Measurements from ENCODE around the gene GOLGA6L1. TPM values are rescaled to one million over a fixed set of nuclear protein-coding genes. Genes with fewer than 3 reads are reported as not detected.
"Not testable (repeated sequence)": the region's sequence is repeated elsewhere in the genome, so short reads cannot be mapped to it uniquely, and the experiment has no call there.

Gene GOLGA6L1, protein sequence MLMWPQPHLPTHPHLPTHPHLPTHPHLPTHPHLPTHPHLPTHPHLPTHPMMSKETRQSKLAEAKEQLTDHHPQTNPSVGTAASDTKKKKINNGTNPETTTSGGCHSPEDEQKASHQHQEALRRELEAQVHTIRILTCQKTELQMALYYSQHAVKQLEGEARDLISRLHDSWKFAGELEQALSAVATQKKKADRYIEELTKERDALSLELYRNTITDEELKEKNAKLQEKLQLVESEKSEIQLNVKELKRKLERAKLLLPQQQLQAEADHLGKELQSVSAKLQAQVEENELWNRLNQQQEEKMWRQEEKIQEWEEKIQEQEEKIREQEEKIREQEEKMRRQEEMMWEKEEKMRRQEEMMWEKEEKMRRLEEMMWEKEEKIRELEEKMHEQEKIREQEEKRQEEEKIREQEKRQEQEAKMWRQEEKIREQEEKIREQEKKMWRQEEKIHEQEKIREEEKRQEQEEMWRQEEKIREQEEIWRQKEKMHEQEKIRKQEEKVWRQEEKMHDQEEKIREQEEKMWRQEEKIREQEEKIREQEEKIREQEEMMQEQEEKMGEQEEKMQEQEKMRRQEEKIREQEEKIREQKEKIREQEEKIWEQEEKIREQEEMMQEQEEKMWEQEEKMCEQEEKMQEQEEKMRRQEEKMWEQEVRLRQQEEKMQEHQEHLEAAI
- polyA plus RNA-seq: not detected

DNA sequence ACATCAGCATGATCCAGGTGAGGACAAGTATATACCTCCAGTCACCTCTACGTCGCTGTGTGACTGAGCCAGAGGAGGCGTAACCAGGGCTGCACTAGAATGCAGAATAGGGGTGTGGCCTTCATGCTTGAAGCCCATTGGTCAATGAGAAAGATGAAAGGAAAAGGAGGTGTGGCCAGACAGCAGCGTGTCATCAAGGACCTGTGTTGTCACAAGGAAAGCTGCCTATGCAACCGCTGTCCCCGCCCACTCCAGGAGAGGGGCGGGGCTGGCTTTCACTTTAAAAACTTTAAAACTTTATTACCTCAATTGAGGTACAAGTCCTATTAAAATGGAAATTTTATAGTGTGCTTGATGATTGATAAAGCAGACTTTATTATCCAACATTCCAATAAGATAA is at the start of gene GOLGA6L1:
Gene GOLGA6L1 (minus strand): TSS at position 101 of the 400 bp plus-strand sequence. CDS start 91 bp downstream, at position 10.
- H3K27ac Mint-ChIP-seq: not testable (repeated sequence)

DNA sequence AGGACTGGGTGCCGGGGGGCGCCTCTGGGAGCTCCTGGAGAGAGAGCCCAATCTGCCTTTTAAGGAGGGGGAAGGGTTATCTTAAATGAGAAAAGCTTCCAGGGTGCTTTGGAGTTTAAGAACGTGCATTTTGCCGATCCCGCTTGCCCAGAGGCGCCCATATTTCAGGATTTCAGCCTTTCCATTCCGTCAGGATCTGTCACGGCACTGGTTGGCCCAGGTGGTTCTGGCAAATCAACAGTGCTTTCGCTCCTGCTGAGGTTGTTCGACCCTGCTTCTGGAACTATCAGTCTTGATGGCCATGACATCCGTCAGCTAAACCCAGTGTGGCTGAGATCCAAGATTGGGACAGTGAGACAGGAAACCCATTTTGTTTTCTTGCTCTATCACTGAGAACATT is 44.6 kb upstream of the GOLGA6L1 start:
- H3K27me3 Mint-ChIP-seq, H3K4me3 Mint-ChIP-seq, H3K4me1 Mint-ChIP-seq: not testable (repeated sequence)

More for the DNA sequence above, at the start of gene GOLGA6L1:
- not testable (repeated sequence) for H3K36me3 Mint-ChIP-seq, H3K4me1 Mint-ChIP-seq, H3K9me3 Mint-ChIP-seq, H3K27me3 Mint-ChIP-seq, H3K4me3 Mint-ChIP-seq

DNA sequence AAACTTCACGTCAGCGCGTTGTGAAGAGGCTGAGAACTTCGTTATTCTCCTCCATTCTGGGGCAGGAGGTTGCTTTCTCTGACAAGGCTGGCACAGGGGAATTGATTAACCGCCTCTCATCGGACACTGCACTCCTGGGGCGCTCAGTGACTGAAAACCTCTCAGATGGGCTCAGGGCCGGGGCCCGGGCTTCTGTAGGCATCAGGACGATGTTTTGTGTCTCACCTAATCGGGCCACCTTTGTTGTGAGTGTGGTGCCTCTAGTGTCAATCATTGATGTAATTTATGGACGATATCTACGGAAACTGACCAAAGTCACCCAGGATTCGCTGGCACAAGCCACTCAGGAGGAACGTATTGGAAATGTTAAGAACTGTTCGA is 43.9 kb upstream of the GOLGA6L1 start:
- not testable (repeated sequence) for H3K4me3 Mint-ChIP-seq, H3K27me3 Mint-ChIP-seq, H3K36me3 Mint-ChIP-seq, H3K9me3 Mint-ChIP-seq, H3K4me1 Mint-ChIP-seq, H3K27ac Mint-ChIP-seq

More for the DNA sequence above, 44.6 kb upstream of the GOLGA6L1 start:
- not testable (repeated sequence) for H3K36me3 Mint-ChIP-seq, H3K9me3 Mint-ChIP-seq, H3K27ac Mint-ChIP-seq

DNA sequence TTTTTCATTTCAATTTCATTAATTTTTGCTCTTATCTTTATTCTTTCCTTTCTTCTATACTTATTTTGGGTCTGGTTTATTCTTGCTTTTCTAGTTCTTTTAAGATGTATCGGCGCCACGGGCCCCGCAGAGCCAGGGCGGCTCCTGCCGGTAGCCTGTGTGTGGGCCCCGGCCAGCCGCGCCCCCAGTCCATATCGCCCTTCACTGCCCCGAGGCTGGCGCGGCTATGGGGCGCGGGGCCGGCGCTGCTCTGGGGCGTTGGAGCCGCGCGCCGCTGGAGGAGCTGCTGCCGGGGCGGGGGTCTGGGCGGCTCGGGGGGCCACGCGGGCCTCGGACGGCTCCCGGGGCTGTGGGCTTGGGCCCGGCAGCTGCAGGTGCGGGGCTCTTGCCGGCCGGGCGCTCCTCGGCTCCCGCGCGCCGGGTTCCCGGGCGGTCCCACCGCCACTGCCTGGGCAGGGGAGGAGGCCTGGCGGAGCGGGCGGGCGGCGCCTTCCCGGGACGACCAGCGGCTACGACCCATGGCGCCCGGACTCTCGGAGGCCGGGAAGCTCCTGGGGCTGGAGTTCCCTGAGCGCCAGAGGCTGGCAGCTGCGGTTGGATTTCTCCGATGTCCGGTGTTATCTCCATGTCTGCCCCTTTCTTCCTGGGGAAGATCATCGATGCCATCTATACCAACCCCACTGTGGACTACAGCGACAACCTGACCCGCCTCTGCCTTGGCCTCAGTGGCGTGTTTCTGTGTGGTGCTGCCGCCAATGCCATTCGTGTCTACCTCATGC is 43.3 kb upstream of the GOLGA6L1 start:
- H3K4me1 Mint-ChIP-seq, H3K27me3 Mint-ChIP-seq, H3K9me3 Mint-ChIP-seq, H3K36me3 Mint-ChIP-seq, H3K27ac Mint-ChIP-seq, H3K4me3 Mint-ChIP-seq: not testable (repeated sequence)

DNA sequence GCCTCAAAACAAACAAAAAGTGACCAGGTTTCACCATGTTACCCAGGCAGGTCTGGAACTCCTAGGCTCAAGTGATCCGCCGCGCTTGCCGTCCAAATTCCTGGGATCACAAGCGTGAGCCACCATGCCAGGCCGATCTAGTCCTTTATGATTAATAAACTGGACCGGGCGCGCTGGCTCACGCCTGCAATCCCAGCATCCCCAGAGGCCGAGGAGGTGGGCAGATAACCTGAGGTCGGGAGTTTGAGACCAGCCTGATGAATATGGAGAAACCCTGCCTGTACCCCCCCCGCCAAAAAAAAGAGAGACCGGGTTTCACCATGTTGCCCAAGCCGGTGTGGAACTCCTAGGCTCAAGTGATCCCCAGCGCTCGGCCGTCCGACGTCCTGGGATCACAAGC is 40.1 kb upstream of the GOLGA6L1 start:
- H3K27me3 Mint-ChIP-seq, H3K4me3 Mint-ChIP-seq, H3K36me3 Mint-ChIP-seq, H3K27ac Mint-ChIP-seq, H3K9me3 Mint-ChIP-seq, H3K4me1 Mint-ChIP-seq: not testable (repeated sequence)

DNA sequence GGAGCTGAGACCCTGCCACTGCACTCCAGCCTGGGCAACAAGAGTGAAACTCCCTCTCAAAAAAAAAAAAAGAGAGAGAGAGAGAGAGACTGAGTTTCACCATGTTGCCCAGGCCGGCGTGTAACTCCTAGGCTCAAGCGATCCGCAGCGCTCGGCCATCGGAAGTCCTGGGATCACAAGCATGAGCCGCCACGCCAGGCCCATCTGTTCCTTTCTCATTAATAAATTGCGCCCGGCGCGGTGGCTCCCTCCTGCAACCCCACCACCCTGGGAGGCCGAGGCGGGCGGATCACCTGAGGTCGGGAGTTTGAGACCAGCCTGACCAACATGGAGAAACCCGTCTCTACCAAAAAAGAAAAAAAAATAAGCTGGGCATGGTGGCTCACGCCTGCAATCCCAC is 39.0 kb upstream of the GOLGA6L1 start:
- not testable (repeated sequence) for H3K4me1 Mint-ChIP-seq, H3K27me3 Mint-ChIP-seq, H3K36me3 Mint-ChIP-seq, H3K9me3 Mint-ChIP-seq, H3K27ac Mint-ChIP-seq, H3K4me3 Mint-ChIP-seq

DNA sequence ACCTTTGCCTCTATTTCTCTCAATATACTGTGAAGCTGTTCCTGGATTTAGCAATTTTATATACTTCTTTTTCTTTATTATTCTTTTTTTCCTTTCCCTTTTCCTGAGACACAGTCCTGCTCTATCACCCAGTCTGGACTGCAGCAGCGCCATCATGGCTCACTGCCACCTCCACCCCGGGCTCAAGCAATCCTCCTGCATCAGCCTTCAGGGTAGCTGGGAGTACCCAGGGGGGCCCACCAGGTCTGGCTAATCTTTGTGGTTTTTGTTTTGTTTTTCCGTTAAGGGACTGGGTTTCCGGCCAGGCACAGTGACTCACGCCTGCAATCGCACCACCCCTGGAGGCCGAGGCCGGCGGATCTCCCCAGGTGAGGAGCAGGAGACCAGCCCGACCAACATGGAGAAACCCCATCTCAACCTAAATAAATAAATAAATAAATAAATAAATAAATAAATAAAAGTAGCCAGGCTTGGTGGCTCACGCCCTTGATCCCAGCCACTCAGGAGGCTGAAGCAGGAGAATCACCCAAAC is 38.1 kb upstream of the GOLGA6L1 start:
- H3K4me1 Mint-ChIP-seq, H3K36me3 Mint-ChIP-seq, H3K27ac Mint-ChIP-seq, H3K27me3 Mint-ChIP-seq, H3K9me3 Mint-ChIP-seq, H3K4me3 Mint-ChIP-seq: not testable (repeated sequence)

DNA sequence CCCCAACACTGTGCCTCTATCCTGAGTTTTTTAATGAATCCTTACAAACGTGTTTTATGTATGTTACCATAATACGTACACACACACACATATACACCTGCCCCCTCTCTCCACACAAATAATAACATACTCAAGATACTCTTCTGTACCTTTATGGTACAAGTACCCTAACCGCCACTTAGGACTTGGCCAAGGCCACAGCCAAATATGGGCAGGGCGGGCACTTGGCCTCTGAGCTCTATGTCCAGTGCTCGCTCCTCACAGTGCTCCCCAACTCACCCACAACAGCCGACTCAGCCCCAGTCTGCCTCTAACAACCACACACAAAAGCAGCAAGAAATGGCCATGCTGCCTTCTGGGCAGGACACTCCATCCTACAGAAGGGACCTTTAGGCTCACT is 3.8 kb downstream of the GOLGA6L1 start:
- H3K4me3 Mint-ChIP-seq: not testable (repeated sequence)

DNA sequence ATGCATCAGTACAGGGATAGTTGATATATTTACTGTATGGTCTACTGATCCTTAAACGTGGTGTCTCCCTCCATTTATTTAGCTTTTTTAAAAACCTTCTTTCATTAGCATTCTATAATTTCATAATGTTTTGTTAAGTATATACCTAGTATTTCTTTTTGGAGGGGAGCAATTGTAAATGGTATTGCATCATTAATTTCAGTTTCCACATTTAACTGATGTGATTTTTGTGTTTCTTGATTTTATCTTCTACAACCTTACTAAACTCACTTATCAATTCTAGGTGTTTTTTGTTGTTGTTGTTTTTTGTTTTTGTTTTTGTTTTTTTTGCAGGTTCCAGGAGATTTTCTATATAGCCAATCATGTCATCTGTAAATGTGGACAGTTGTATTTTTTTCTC is 18.4 kb downstream of the GOLGA6L1 start:
- H3K27ac Mint-ChIP-seq: no peak overlapping the region
- no peaks in the 10 kb centered on the region for H3K4me1 Mint-ChIP-seq
- H3K4me3 Mint-ChIP-seq: no peak overlapping the region
- peaks cover under 1 to 6% (median 4%) of the 10 kb centered on the region in 3 donors for H3K9me3 Mint-ChIP-seq
- H3K36me3 Mint-ChIP-seq: peaks cover 2% of the 10 kb centered on the region
- peaks cover 8% of the 10 kb centered on the region for H3K27me3 Mint-ChIP-seq

More for the DNA sequence above, 3.8 kb downstream of the GOLGA6L1 start:
- H3K36me3 Mint-ChIP-seq, H3K9me3 Mint-ChIP-seq, H3K4me1 Mint-ChIP-seq, H3K27me3 Mint-ChIP-seq, H3K27ac Mint-ChIP-seq: not testable (repeated sequence)

DNA sequence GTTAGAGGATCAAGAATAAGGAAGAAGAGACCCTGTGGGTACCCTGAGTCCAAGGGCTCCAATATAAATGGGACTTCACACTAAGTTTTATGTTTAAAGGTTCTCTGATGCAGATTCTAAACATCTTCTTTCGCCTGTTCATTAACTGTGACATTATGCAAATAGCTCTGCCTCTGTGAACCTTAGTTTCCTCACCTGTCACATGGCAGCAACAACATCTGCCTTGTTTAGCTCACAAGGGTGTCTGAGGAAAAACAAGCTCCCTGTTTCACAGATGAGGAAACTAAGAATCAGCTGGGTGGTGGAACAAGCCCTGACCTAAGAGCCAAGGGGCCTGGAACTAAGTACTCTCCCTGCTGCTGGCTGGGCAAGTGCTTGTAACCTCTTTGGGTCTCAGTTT is 40.8 kb downstream of the GOLGA6L1 start:
- Mint-ChIP-seq H3K27ac (no peak overlapping the region), H3K4me3 (peak overlapping the region in 1 of 4 donors; percentile 66), H3K9me3 (no peaks in the 10 kb centered on the region), H3K4me1 (peaks cover 0 to 11% (median 3%) of the 10 kb centered on the region in 3 donors), H3K36me3 (no peaks in the 10 kb centered on the region), H3K27me3 (no peaks in the 10 kb centered on the region)

DNA sequence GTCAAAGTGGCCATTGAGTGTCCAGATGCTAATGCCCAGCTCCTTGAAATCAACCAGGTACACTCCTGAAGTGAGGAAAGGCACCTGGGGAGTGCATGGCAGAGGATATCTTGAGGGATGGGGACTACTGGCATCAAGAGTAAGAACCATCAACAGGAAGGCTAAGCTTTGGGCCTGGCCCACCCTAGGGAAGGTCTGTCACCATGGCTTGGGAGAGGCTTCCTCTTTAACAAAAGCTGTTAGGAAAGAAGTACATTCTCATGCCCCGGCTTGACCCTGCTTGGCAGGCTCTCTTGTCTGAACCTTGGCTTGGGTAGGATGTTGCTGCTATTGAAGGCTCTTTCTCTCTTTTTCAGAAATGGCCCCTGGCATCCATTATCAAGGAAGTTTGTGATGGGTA is 53.5 kb downstream of the GOLGA6L1 start:
- Mint-ChIP-seq H3K4me3 (no peak overlapping the region), H3K9me3 (no peaks in the 10 kb centered on the region), H3K4me1 (no peaks in the 10 kb centered on the region), H3K27ac (no peak overlapping the region), H3K36me3 (no peaks in the 10 kb centered on the region), H3K27me3 (no peaks in the 10 kb centered on the region)

DNA sequence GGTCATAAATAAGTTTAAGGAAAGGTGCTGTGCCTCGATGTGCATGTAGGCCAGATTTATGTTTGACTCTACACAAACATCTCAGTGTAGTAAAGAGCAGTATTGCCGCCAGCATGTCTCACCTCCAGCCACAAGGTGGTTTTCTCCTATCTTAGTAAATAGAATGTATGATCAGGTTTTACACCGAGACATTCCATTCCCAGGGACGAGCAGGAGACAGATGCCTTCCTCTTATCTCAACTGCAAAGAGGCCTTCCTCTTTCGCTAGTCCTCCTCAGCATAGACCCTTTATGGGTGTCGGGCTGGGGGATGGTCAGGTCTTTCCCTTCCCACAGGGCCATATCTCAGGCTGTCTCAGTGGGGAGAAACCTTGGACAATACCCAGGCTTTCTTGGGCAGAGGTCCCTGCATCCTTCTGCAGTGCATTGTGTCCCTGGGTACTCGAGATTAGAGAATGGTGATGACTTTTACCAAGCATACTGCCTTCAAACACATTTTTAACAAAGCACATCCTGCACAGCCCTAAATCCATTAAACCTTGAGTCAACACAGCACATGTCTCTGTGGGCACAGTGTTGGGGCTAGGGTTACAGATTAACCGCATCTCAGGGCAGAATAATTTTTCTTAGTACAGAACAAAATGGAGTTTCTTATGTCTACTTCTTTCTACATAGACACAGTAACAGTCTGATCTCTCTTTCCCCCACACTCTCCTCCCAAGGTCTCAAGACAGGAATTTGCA is 54.5 kb downstream of the GOLGA6L1 start:
- H3K27ac Mint-ChIP-seq, H3K4me1 Mint-ChIP-seq, H3K27me3 Mint-ChIP-seq, H3K36me3 Mint-ChIP-seq, H3K9me3 Mint-ChIP-seq, H3K4me3 Mint-ChIP-seq: not testable (repeated sequence)

DNA sequence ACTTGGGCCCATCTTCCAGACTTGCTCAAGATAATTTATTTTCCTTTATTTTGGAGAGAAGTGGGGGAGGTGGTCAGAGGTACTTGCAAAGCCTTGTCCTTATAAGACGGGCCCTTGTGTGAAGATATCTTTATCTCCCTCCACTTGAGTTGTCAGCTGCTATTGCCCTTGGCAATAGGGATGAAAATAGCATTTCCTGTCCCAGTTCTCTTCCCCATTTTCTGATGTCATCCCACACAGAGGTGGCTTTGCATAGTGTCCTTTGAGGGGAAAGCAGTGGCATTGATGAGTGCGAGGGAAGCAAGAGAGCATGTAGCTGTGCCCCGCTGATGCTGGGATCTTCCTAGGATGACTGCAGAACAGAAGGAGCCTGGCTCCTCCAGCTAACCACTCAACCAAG is 55.4 kb downstream of the GOLGA6L1 start:
- no peak overlapping the region for H3K4me3 Mint-ChIP-seq
- H3K9me3 Mint-ChIP-seq: no peaks in the 10 kb centered on the region
- H3K36me3 Mint-ChIP-seq: no peaks in the 10 kb centered on the region
- no peaks in the 10 kb centered on the region for H3K27me3 Mint-ChIP-seq
- H3K4me1 Mint-ChIP-seq: no peaks in the 10 kb centered on the region
- no peak overlapping the region for H3K27ac Mint-ChIP-seq

DNA sequence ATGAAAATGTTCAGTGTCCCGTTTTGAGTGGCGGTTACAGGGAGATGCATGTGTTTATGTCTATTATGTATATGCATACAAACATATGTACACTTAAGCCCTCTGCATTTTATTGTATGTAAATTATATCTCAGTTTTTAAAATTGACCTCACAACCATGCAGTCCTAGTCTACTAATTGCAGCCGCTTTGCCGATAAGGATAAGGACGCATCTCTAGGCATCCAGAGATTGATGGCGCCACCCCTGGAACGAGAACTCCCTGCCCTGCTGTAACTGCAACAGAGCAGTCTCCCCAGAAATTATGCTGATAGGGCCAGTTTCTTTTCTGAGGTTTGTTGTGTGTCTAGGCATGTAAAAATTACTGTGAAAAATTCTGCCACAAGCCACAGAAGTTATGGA is 56.9 kb downstream of the GOLGA6L1 start:
- Mint-ChIP-seq H3K9me3 (no peaks in the 10 kb centered on the region), H3K36me3 (no peaks in the 10 kb centered on the region), H3K27me3 (peaks cover 1% of the 10 kb centered on the region), H3K4me3 (no peak overlapping the region), H3K27ac (no peak overlapping the region), H3K4me1 (no peaks in the 10 kb centered on the region)

Data from IgD-negative memory B cell (primary cell).